SH-SY5Y (cell line): ENCODE results near the gene MEMO1.

ENCODE experiments used
- GATA2 ChIP-seq: IDR thresholded peaks from 2 replicates; pipeline ENCODE4 v1.6.1; 2011; ENCODE audit warnings: mild to moderate bottlenecking, low read depth, low read length
- GATA3 ChIP-seq: IDR thresholded peaks from 2 replicates; pipeline ENCODE4 v1.6.1; 2011; ENCODE audit warnings: low read depth, mild to moderate bottlenecking, low read length, moderate library complexity

MEMO1 gene

GRCh38 chr2:31903109-31903780, 107.6 kb downstream of the MEMO1 start:
- no peak for TF ChIP-seq GATA3
- TF ChIP-seq GATA2, result no peak

- TF ChIP-seq GATA3 (no peak), GATA2 (no peak)
Measured at GRCh38 chr2:31901900-31902299, 108.9 kb downstream of the MEMO1 start.

DNA sequence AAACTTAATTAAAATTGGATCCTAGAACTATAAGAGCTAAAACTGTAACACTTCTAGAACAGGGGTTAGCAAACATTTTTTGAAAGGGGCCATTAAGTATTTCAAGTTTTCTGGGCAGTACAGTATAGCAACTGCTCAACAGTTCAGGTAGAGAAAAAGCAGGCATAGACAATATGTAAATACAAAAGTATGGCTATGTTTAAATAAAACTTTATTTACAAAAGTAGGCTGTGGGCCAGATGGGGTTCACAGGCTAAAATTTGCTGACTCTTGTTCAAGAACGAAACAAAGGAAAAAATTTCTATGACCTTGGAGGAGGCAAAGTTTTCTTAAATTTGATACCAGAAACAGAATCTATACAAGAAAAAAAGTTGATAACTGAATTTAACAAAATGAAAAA, 114.5 kb downstream of the MEMO1 start:
- TF ChIP-seq GATA2 (no peak), GATA3 (no peak)

GRCh38 chr2:31894656-31895055, 116.2 kb downstream of the MEMO1 start:
- TF ChIP-seq GATA3 (no peak), GATA2 (no peak)

GRCh38 chr2:31893094-31893493, 117.7 kb downstream of the MEMO1 start:
- no peak for TF ChIP-seq GATA3
- TF ChIP-seq GATA2, result no peak

- TF ChIP-seq GATA3 (no peak), GATA2 (no peak)
Measured at GRCh38 chr2:31889044-31889443, 121.8 kb downstream of the MEMO1 start.

GRCh38 chr2:31888550-31888949, 122.3 kb downstream of the MEMO1 start:
- TF ChIP-seq GATA3, result no peak
- TF ChIP-seq GATA2, result no peak

DNA sequence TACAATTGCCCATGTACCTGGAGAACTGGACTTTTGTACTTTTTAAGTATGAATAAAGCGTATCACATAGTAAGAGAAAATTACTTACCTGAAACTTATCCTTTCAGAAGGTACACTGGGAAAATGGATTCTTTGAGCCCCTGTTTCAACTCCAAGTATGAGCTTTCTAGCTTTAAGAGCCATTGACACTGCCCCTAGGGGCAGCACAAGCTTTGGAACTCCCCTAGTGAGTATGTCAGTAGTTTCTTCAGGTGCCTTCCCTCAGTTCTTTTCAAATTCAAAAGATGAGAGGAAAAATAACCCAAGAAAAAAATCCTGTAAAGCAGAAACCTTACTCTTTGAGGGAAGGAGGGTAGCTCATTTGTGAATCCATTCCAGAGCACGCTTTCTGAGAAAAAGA, 124.1 kb downstream of the MEMO1 start:
- TF ChIP-seq GATA3 (no peak), GATA2 (no peak)

GRCh38 chr2:31877008-31877407, 133.8 kb downstream of the MEMO1 start:
- TF ChIP-seq GATA2 (no peak), GATA3 (no peak)

- TF ChIP-seq GATA2, result no peak
- no peak for TF ChIP-seq GATA3
Measured at GRCh38 chr2:31874071-31874470, 136.7 kb downstream of the MEMO1 start.

- TF ChIP-seq GATA3 (no peak), GATA2 (no peak)
Measured at GRCh38 chr2:31865215-31865614, 145.6 kb downstream of the MEMO1 start.

DNA sequence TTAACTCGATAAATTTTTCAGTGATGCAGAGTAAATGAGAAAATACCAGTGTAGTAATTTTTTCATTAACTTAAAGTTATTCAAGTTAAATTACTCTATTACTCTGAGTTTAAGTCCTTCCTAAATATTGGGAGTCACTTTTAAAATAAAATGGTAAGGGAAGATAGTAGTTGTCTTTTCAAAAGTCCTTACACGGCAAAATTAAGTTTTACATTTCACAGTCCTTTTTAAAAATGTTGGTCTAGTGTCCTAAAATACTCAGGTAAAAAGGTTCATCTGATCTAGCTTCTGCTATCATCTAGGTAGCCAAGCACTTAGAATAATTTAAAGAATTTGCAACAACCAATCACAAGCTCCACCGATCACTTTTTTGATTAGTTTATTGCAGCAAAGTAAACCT, 146.9 kb downstream of the MEMO1 start:
- TF ChIP-seq GATA2, result no peak

- no peak for TF ChIP-seq GATA2
- no peak for TF ChIP-seq GATA3
Measured at GRCh38 chr2:31859959-31860358, 150.8 kb downstream of the MEMO1 start.

GRCh38 chr2:31853521-31853920, 157.3 kb downstream of the MEMO1 start:
- TF ChIP-seq GATA3 (no peak), GATA2 (no peak)

- no peak for TF ChIP-seq GATA2
- no peak for TF ChIP-seq GATA3
Measured at GRCh38 chr2:31835450-31835849, 175.4 kb downstream of the MEMO1 start.

DNA sequence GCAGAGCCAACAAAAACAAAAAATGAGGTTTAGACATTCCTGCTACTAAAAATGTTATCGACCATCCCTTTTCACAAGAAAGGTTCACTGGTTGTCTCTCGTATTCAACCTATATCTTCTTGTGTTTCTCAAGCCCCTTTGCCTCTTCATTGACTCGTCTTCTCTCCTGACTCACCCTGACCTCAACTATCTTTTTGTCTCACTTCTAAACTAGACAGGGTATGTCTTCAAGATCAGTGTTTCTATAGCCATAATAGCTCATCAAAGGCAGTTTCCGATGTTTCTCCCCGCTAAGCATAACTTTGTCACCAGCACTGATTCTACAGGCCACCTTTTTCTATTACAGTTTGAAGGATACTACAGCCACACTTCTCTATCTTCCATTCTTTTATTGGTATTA, 178.4 kb downstream of the MEMO1 start:
- TF ChIP-seq GATA2 (no peak), GATA3 (no peak)
